ENCODE results near the gene KCNH8. TPM values are rescaled to one million over a fixed set of nuclear protein-coding genes. Genes with fewer than 3 reads are reported as not detected.

KCNH8 gene
- total RNA-seq, 4 donors from 2014 or later: 0.55 to 1.1 (median 1.00) TPM; not detected in 1

- 89% methylated on average over 12 of the region's 13 CpGs; no CpG with 5 or more reads in 1 of the 2 donors for WGBS, 2 donors (ENCODE audit: low coverage in 1 of 2)
- Histone ChIP-seq H3K27me3 (no peaks in the 10 kb centered on the region), H3K27ac (no peak overlapping the region), H3K4me1 (no peaks in the 10 kb centered on the region), H3K4me3 (no peak overlapping the region), H3K9me3 (no peaks in the 10 kb centered on the region), H3K36me3 (no peaks in the 10 kb centered on the region)
- no peak for DNase-seq
- in situ Hi-C loops (cut with MboI; ENCODE audit: low pct_ligation_motif_present in 1 of 4, low pct_unique_long_range_greater_than_20kb in 1 of 4, low sequenced_read_pairs in 3 of 4) (no loop called here), intact Hi-C loops (cut with DNase I; ENCODE audit: low total_unique reads) (no loop called here)
- no peak for TF ChIP-seq CTCF (IDR thresholded peaks at IDR 0.05)
- TF ChIP-seq POLR2A (IDR thresholded peaks at IDR 0.05): no peak
- TF ChIP-seq EP300 (IDR thresholded peaks at IDR 0.05; ENCODE audit: low read depth): no peak
- no peak for TF ChIP-seq POLR2AphosphoS5 (IDR thresholded peaks at IDR 0.05)
Observed at GRCh38 chr3:19489936-19490335, 341.6 kb downstream of the KCNH8 start.

GRCh38 chr3:19506171-19506570, 357.9 kb downstream of the KCNH8 start:
- no peak overlapping the region for H3K4me3 ChIP-seq
- no peaks in the 10 kb centered on the region for H3K36me3 ChIP-seq
- TF ChIP-seq POLR2A (IDR thresholded peaks at IDR 0.05) (no peak), CTCF (IDR thresholded peaks at IDR 0.05) (no peak), EP300 (IDR thresholded peaks at IDR 0.05; ENCODE audit: low read depth) (no peak), POLR2AphosphoS5 (IDR thresholded peaks at IDR 0.05) (no peak)
- in situ Hi-C loops (cut with MboI; ENCODE audit: low pct_ligation_motif_present in 1 of 4, low pct_unique_long_range_greater_than_20kb in 1 of 4, low sequenced_read_pairs in 3 of 4): no loop called here
- no peaks in the 10 kb centered on the region for H3K4me1 ChIP-seq
- no peaks in the 10 kb centered on the region for H3K9me3 ChIP-seq
- 85 to 88% methylated on average over 1 of the region's 1 CpG for WGBS, 2 donors (ENCODE audit: low coverage in 1 of 2)
- no peak overlapping the region for H3K27ac ChIP-seq
- no peak for DNase-seq
- H3K27me3 ChIP-seq: no peaks in the 10 kb centered on the region
- intact Hi-C loops (cut with DNase I; ENCODE audit: low total_unique reads): no loop called here

GRCh38 chr3:19522305-19522704, 374.0 kb downstream of the KCNH8 start:
- no peak for DNase-seq
- WGBS, 2 donors (ENCODE audit: low coverage in 1 of 2): 94 to 100% methylated on average over 1 of the region's 1 CpG
- Histone ChIP-seq H3K4me3 (no peak overlapping the region), H3K9me3 (no peaks in the 10 kb centered on the region), H3K27me3 (no peaks in the 10 kb centered on the region), H3K27ac (no peak overlapping the region), H3K36me3 (no peaks in the 10 kb centered on the region), H3K4me1 (no peaks in the 10 kb centered on the region)
- in situ Hi-C loops (cut with MboI; ENCODE audit: low pct_ligation_motif_present in 1 of 4, low pct_unique_long_range_greater_than_20kb in 1 of 4, low sequenced_read_pairs in 3 of 4) (no loop called here), intact Hi-C loops (cut with DNase I; ENCODE audit: low total_unique reads) (no loop called here)
- no peak for TF ChIP-seq POLR2A (IDR thresholded peaks at IDR 0.05)
- no peak for TF ChIP-seq EP300 (IDR thresholded peaks at IDR 0.05; ENCODE audit: low read depth)
- TF ChIP-seq CTCF (IDR thresholded peaks at IDR 0.05): no peak
- TF ChIP-seq POLR2AphosphoS5 (IDR thresholded peaks at IDR 0.05): no peak

GRCh38 chr3:19526071-19526470, 377.8 kb downstream of the KCNH8 start:
- intact Hi-C loops (cut with DNase I; ENCODE audit: low total_unique reads) (no loop called here), in situ Hi-C loops (cut with MboI; ENCODE audit: low pct_ligation_motif_present in 1 of 4, low pct_unique_long_range_greater_than_20kb in 1 of 4, low sequenced_read_pairs in 3 of 4) (no loop called here)
- no peaks in the 10 kb centered on the region for H3K27me3 ChIP-seq
- H3K36me3 ChIP-seq: no peaks in the 10 kb centered on the region
- no peak overlapping the region for H3K4me3 ChIP-seq
- WGBS, 2 donors (ENCODE audit: low coverage in 1 of 2): 80 to 84% methylated on average over 3 of the region's 3 CpGs
- no peak overlapping the region for H3K27ac ChIP-seq
- no peaks in the 10 kb centered on the region for H3K9me3 ChIP-seq
- no peaks in the 10 kb centered on the region for H3K4me1 ChIP-seq
- no peak for TF ChIP-seq POLR2AphosphoS5 (IDR thresholded peaks at IDR 0.05)
- no peak for TF ChIP-seq EP300 (IDR thresholded peaks at IDR 0.05; ENCODE audit: low read depth)
- TF ChIP-seq POLR2A (IDR thresholded peaks at IDR 0.05): no peak
- TF ChIP-seq CTCF (IDR thresholded peaks at IDR 0.05): no peak
- DNase-seq: no peak
